ENCODE results near the gene HASPIN. TPM values are rescaled to one million over a fixed set of nuclear protein-coding genes. Genes with fewer than 3 reads are reported as not detected.

HASPIN gene
- total and polyA plus RNA-seq, 4 donors = 0.24 to 1.1 (median 0.51) TPM

DNA sequence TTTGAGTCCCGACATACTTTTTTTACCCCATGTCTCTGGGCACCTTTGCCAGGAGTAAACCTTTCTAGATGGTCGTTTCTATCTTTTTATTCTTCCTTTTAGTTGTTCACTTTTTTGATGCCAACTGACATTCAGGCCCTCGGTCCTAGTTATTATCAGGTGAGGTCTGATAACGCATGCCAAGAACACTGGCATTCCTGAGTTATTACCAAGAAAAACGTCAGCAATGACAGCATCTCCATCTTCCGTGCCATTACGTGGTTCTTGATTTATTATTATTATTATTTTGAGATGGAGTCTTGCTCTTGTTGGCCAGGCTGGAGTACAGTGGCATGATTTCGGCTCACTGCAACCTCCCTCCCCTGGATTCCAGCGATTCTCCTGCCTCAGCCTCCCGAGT, 21.4 kb downstream of the HASPIN start:
- Histone ChIP-seq H3K4me1 (ENCODE audit: control insufficient read depth in 5 of 5, insufficient read depth in 5 of 5, low read length in 5 of 5) (no peaks in the 10 kb centered on the region), H3K27ac (ENCODE audit: low read depth in 1 of 2, low read length in 1 of 2) (no peak overlapping the region), H3K9me3 (ENCODE audit: control insufficient read depth in 4 of 4, insufficient read depth in 3 of 4, low read length in 3 of 4) (no peaks in the 10 kb centered on the region), H3K4me3 (no peak overlapping the region), H3K27me3 (ENCODE audit: control insufficient read depth in 3 of 3, insufficient read depth in 3 of 3, low read length in 2 of 3) (no peaks in the 10 kb centered on the region), H3K9ac (ENCODE audit: insufficient read depth in 1 of 2, low read length in 2 of 2) (no peak overlapping the region), H3K36me3 (ENCODE audit: control insufficient read depth in 4 of 4, insufficient read depth in 4 of 4, low read length in 4 of 4) (no peaks in the 10 kb centered on the region)
- DNase-seq (no peak), ATAC-seq (ENCODE audit: insufficient read depth, low FRiP score) (no peak)
- TF ChIP-seq, protein P1, sequence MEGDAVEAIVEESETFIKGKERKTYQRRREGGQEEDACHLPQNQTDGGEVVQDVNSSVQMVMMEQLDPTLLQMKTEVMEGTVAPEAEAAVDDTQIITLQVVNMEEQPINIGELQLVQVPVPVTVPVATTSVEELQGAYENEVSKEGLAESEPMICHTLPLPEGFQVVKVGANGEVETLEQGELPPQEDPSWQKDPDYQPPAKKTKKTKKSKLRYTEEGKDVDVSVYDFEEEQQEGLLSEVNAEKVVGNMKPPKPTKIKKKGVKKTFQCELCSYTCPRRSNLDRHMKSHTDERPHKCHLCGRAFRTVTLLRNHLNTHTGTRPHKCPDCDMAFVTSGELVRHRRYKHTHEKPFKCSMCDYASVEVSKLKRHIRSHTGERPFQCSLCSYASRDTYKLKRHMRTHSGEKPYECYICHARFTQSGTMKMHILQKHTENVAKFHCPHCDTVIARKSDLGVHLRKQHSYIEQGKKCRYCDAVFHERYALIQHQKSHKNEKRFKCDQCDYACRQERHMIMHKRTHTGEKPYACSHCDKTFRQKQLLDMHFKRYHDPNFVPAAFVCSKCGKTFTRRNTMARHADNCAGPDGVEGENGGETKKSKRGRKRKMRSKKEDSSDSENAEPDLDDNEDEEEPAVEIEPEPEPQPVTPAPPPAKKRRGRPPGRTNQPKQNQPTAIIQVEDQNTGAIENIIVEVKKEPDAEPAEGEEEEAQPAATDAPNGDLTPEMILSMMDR (IDR thresholded peaks at IDR 0.05; ENCODE audit: control extremely low read depth, extremely low read depth) = no peak
- WGBS, 2 donors = 84 to 91% methylated on average over 10 of the region's 10 CpGs

DNA sequence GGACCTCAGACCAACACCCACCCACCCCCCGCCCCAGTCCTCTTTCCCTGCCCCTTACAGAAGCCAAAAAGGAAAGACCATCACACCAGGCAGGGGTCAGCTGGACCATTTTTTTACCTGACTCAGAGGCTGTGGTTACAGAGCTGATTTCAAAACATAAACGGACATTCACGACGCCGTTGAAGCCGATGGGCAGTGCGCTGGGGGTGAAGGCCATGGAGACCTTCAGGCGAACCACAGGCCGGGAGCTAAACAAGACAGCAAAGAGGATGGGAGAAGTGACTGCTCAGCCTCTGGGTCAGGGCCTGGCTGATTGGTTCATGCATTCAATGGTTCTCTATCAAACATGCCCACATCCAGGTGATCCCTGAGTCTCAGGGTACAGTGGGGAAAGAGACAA, 24.1 kb downstream of the HASPIN start:
- TF ChIP-seq, protein P1 (IDR thresholded peaks at IDR 0.05; ENCODE audit: control extremely low read depth, extremely low read depth) = no peak

DNA sequence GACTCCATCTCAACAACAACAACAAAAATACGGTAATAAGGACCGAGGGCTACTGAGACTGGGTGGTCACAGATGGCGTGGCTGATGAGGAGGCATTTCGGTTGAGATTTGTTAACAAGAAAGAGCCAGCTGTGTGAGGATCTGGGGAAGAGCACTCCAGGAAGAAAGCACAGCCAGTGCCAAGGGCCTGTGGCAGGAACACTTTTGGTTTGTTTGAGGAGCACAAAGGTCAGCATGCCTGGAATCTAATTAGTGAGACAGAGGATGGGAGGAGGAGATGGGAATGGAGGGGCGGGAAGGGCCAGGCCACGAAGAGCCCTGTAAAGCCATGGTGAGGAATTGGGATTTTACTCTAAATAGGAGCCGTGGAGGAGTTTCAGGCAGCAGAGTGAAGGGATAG, 24.9 kb downstream of the HASPIN start:
- Histone ChIP-seq H3K27ac (ENCODE audit: low read depth in 1 of 2, low read length in 1 of 2) (no peak overlapping the region), H3K4me1 (ENCODE audit: control insufficient read depth in 5 of 5, insufficient read depth in 5 of 5, low read length in 5 of 5) (no peaks in the 10 kb centered on the region), H3K27me3 (ENCODE audit: control insufficient read depth in 3 of 3, insufficient read depth in 3 of 3, low read length in 2 of 3) (no peaks in the 10 kb centered on the region), H3K9me3 (ENCODE audit: control insufficient read depth in 4 of 4, insufficient read depth in 3 of 4, low read length in 3 of 4) (no peaks in the 10 kb centered on the region), H3K9ac (ENCODE audit: insufficient read depth in 1 of 2, low read length in 2 of 2) (no peak overlapping the region), H3K4me3 (no peak overlapping the region), H3K36me3 (ENCODE audit: control insufficient read depth in 4 of 4, insufficient read depth in 4 of 4, low read length in 4 of 4) (no peaks in the 10 kb centered on the region)
- TF ChIP-seq, protein P1 (IDR thresholded peaks at IDR 0.05; ENCODE audit: control extremely low read depth, extremely low read depth) = no peak
- WGBS, 2 donors = 87 to 96% methylated on average over 7 of the region's 7 CpGs
- no peak for DNase-seq
- no peak for ATAC-seq (ENCODE audit: insufficient read depth, low FRiP score)

More for the DNA sequence above, 24.1 kb downstream of the HASPIN start:
- Histone ChIP-seq H3K27me3 (ENCODE audit: control insufficient read depth in 3 of 3, insufficient read depth in 3 of 3, low read length in 2 of 3) (no peaks in the 10 kb centered on the region), H3K27ac (ENCODE audit: low read depth in 1 of 2, low read length in 1 of 2) (no peak overlapping the region), H3K9ac (ENCODE audit: insufficient read depth in 1 of 2, low read length in 2 of 2) (no peak overlapping the region), H3K9me3 (ENCODE audit: control insufficient read depth in 4 of 4, insufficient read depth in 3 of 4, low read length in 3 of 4) (no peaks in the 10 kb centered on the region), H3K4me1 (ENCODE audit: control insufficient read depth in 5 of 5, insufficient read depth in 5 of 5, low read length in 5 of 5) (no peaks in the 10 kb centered on the region), H3K36me3 (ENCODE audit: control insufficient read depth in 4 of 4, insufficient read depth in 4 of 4, low read length in 4 of 4) (no peaks in the 10 kb centered on the region), H3K4me3 (no peak overlapping the region)
- no peak for DNase-seq
- WGBS, 2 donors = 55 to 79% methylated on average over 9 of the region's 9 CpGs
- ATAC-seq (ENCODE audit: insufficient read depth, low FRiP score) = no peak

DNA sequence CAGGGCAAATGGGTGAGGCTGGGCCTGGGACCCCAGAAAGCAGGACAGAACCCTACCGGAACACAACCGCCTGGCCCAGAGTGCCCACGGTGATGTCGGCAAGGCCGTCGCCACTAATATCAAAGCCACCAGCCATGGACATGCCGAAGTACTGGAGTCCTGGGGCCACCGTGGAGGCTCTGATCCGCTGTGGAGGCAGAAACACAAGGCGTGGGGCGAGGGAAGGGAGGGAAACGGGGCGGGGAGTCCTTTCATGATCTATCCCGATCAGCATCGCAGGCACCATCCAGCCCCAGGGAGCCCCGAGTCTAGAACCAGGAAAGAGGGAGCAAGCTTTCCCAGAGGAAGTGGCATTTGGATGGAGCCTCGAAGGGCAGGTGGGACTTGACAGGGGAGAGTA, 26.6 kb downstream of the HASPIN start:
- Histone ChIP-seq H3K27ac (ENCODE audit: low read depth in 1 of 2, low read length in 1 of 2) (no peak overlapping the region), H3K27me3 (ENCODE audit: control insufficient read depth in 3 of 3, insufficient read depth in 3 of 3, low read length in 2 of 3) (no peaks in the 10 kb centered on the region), H3K9ac (ENCODE audit: insufficient read depth in 1 of 2, low read length in 2 of 2) (no peak overlapping the region), H3K4me3 (no peak overlapping the region), H3K9me3 (ENCODE audit: control insufficient read depth in 4 of 4, insufficient read depth in 3 of 4, low read length in 3 of 4) (no peaks in the 10 kb centered on the region), H3K4me1 (ENCODE audit: control insufficient read depth in 5 of 5, insufficient read depth in 5 of 5, low read length in 5 of 5) (peaks cover 0 to 3% (median 0%) of the 10 kb centered on the region in 5 donors), H3K36me3 (ENCODE audit: control insufficient read depth in 4 of 4, insufficient read depth in 4 of 4, low read length in 4 of 4) (no peaks in the 10 kb centered on the region)
- DNase-seq (no peak), ATAC-seq (ENCODE audit: insufficient read depth, low FRiP score) (no peak)
- TF ChIP-seq, protein P1 (IDR thresholded peaks at IDR 0.05; ENCODE audit: control extremely low read depth, extremely low read depth) = no peak
- WGBS, 2 donors = 88 to 95% methylated on average over 17 of the region's 17 CpGs

Measured in lung (tissue), 12 donors.